Right lobe of liver (tissue), 4 donors: ENCODE measurements around the gene DGKK.

Source experiments
- CTCF ChIP-seq, 4 donors: fragments of 200-600 bp in 3 of 4; fragments of 450-650 bp in 1 of 4; IDR thresholded peaks; one replicate each; pipeline versions ENCODE4 v1.5.1 to v1.8.0; 2016 to 2022; ENCODE audit warnings: antibody characterized with exemption in 4 of 4, mild to moderate bottlenecking in 2 of 4
- POLR2A ChIP-seq: fragments of 450-650 bp; IDR thresholded peaks from one replicate; pipeline ENCODE4 v1.6.1; 2017; ENCODE audit warnings: antibody characterized with exemption, mild to moderate bottlenecking
- donor health status: DM: no; HTN: no; CAD: no.
- donor health status: DM: no; HTN: no; CAD: no.
- donor health status: DM: no; HTN: yes; CAD: no.

DNA sequence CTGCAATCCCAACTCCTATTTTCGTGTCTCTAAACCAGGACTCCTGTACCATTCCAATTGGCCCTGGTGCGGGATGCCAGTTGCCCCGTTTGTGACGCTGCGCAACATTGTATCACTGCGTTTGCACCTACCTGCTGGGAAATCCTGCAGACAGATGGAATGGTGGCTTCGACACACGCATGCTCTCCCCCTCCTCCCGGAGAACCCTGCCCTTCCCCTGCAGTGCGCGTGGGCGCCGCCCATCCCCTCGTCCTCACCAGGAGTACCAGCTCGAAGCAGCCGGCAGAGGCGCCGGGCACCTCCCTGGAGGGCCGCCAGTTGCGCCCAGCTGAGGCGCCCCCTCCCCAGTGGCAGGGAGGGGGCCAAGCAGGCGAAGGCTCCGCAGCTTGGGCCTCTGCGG, 1.4 kb downstream of the DGKK start:
- no peak for TF ChIP-seq POLR2A
- no peak for TF ChIP-seq CTCF (IDR thresholded peaks at IDR 0.05)
